Suppressor macrophage treated with lipopolysaccharide for 1 hour (primary cell): ENCODE data around the gene COL4A1.
A peak's percentile ranks its signal among the peaks of the same experiment; 100 is the strongest.
"Not testable (repeated sequence)": the region's sequence is repeated elsewhere in the genome, so short reads cannot be mapped to it uniquely, and the experiment has no call there.

Experiments used
- DNase-seq, 3 donors: peaks; one replicate each; pipeline ENCODE4 v3.0.0-alpha.2; 2020 to 2022

Gene COL4A1

GRCh38 chr13:110323172-110323891 lies 16.4 kb upstream of the COL4A1 start:
- no peak for DNase-seq

DNA sequence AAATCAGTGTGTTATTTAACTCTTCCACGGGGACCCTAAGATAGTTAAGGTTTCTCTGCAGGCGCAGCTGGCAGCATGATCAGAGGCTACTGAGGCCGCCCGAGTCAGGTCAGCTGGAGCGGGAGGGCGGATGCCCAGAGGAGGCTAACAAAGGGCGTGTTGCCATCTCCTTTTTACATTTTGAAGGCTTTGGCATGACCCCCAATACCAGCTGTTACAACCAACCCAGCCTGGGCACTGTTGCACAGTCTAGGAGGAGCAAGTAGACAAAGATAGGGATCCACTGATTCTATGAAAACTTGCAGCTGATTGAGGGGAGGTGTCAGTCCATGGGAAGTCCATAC lies 15.8 kb upstream of the COL4A1 start:
- no peak for DNase-seq

DNA sequence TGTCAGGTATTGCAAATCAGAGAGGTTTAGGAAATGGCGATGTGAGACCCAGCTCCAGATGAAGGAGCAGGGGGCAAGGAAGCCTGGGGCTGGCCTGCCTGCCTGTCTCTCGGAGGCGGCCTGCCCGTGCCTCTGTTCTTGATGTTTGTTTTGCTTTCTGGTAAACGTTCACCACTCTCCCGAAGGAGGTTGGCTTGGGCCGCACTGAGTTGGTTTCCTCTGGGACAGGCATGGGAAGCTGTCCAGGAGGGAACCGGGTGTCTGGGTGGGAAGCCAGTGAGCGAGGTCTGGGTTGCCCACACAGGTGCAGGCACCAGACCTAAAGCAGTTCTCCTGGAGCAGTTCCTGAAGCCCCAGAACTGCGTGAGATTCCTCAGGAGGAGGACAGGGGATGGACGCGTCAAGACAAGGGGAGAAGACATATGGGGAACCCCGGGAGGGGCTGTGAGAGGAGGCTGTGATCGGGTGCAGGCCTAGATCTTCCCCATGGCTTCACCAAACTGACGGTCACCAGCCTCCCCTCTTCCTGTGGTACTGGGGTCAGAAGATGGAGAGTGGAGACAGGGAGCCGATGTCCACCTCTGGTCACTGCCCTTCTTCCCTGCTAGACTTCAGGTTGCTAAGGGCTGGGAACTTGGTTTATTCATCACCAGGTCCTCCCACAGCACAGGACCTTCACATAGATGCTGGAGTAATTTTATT lies 15.3 kb upstream of the COL4A1 start:
- no peak for DNase-seq

GRCh38 chr13:110321573-110321972 lies 14.6 kb upstream of the COL4A1 start:
- DNase-seq: not testable (repeated sequence)

DNA sequence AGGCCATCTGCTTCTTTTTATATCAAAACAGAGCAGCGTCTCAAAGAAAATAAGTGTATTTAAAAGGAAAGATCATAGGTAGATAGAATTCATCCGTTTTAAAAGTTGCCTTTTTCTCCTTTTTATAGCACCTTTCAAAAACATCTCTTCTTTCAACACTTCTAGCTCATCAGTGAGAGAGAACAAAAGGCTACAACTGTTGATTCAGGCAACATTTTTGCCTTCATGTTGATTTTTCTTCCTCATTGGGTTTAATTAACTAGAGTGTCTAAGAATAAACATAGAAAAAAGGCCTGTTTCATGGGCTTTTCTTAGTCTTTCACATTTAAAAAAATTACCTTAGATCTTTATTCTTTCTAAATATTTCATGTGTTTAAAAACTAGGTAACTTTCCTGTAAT lies 13.7 kb upstream of the COL4A1 start:
- no peak for DNase-seq

- peak; percentile 30 to 57 (median 32) for DNase-seq
These were observed 13.0 kb upstream of the COL4A1 start for GRCh38 chr13:110319774-110320509.

DNA sequence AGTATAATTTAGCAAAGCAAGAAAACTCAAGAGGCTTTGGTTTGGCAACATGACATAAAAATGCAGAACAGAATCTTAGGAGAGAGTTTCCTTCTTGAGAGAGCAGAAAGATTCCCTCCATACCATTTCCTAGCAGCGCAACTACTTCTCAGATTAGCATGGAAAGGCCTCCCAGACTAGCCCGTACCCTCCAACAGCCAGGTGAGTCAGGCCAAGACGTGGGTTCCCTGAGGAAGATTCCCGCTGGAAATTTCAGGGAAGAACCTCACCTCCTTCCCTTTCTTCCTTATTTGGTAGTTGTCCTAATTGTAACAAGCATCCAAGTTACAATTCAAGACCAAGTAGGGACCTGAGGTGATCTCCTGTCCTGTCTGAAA lies 12.4 kb upstream of the COL4A1 start:
- peak in 2 of 3 donors; percentile 17 to 37 for DNase-seq

- DNase-seq: no peak
These were observed 12.0 kb upstream of the COL4A1 start for GRCh38 chr13:110318920-110319319.

GRCh38 chr13:110317496-110318195 lies 10.7 kb upstream of the COL4A1 start:
- DNase-seq: no peak

DNA sequence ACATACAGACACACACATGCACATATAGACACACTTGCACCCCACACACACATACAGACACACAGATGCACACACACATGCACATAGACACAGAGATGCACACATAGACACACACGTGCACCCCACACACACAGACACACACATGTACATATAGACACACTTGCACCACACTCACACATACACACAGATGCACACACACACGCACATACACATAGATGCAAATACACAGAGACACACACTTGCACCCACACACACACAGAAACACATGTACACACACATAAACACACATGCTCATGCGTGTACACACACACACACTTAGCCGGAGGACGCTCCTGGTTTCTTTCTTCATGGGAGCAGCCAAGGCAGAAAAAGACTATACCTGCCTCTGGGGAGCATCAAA lies 10.1 kb upstream of the COL4A1 start:
- no peak for DNase-seq

- no peak for DNase-seq
These were observed 9.2 kb upstream of the COL4A1 start for GRCh38 chr13:110316196-110316595.

- no peak for DNase-seq
These were observed 7.7 kb upstream of the COL4A1 start for GRCh38 chr13:110314516-110315245.

DNA sequence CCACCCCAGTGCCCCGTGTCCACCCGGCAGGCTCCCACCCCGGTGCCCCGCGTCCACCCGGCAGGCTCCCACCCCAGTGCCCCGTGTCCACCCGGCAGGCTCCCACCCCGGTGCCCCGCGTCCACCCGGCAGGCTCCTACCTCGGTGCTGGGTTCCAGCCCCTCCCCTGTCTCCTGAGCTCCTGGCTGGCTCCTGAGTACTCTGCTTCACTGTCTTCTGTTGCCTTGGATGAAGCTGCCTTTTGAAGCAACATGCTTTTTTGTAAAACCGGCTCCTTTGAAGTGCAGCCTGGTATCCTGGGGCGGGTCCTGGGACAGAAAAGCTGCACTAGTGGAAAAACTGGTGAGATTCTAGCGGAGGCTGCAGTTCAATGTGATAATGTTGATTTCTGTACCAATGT lies 6.8 kb upstream of the COL4A1 start:
- not testable (repeated sequence) for DNase-seq

DNA sequence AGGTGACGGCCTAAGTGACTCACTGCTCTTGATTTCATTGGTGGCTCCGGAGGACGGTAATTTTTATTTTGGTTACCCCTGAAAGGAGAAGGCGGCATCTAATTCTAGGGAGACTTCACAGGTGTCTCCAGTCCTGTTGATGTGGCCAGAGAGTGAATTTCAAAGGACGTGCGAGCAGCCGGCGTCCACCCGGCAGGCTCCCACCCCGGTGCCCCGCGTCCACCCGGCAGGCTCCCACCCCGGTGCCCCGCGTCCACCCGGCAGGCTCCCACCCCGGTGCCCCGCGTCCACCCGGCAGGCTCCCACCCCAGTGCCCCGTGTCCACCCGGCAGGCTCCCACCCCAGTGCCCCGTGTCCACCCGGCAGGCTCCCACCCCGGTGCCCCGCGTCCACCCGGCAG lies 6.3 kb upstream of the COL4A1 start:
- DNase-seq: not testable (repeated sequence)

DNA sequence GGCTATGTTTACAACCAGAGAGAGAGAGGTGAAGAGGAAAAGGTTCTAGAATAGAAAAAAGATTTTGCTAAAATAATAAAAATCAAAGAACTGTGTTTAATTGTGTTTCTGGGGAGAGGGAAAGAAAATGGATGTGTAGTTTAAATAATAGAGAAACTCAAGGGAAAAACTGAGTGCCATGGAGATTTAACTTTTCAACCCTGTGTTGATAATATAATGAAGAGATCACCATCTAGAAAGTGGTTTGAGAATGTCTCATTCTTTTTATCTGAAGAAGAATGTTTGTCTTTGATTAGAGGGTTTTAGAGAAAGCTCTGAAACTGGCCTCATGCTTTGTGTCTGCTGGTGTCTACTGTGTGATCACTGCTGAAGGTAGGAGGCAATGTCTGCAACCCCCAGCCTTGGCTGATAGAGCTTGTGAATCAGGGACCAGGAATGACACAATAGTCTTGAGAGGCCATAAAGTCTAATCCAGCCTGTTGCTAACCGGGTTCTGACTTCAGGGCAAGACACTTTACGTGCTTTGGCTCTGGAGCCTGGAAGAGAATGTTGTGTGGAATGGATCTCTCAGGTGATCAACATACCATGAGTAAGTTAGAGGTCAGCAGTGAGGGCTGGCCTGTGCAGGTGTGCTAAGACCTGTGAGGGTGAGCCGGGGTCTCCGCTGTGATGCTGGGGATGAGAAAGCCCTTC lies 5.5 kb upstream of the COL4A1 start:
- no peak for DNase-seq

- no peak for DNase-seq
These were observed 4.7 kb upstream of the COL4A1 start for GRCh38 chr13:110311443-110312338.

- DNase-seq: no peak
These were observed 3.8 kb upstream of the COL4A1 start for GRCh38 chr13:110310541-110311442.

DNA sequence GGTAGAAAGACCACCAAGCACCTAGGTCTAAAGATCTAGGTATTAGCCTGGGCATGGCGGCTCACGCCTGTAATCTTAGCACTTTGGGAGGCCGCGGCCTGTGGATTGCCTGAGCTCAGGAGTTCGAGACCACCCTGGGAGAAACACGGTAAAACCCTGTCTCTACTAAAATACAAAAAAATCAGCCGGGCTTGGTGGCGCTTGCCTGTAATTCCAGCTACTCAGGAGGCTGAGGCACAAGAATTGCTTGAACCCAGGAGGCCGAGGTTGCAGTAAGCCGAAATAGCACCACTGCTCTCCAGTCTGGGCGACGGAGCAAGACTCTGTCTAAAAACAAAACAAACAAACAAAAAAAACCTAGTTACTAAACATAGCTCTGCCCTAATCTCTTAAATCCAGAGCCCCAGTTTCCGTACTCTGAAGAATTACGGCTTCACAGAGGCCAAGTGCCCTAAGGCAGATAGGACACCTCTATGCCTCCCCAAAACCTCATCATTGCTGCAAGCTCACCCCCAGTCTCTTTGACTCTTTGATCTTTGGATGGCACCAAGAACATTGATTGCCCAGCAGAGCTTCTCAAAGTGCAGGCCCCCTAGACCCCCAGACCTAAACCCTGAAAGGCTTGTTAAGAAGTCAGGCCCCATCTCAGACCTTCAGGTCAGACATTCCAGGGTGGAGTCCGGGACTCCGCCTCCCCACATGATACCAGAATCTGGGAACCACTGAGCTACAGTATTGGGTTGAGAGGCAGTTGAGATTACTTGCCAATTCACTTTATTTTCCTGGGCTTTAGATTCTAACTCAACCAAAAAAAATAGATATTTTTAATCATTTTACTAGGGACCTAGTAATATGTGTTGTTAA lies 2.9 kb upstream of the COL4A1 start:
- DNase-seq: no peak
